Hepatocyte (in vitro differentiated cells): Measurements from ENCODE around the gene MAB21L4. TPM values are rescaled to one million over a fixed set of nuclear protein-coding genes. Genes with fewer than 3 reads are reported as not detected.

ENCODE experiments used
- DNase-seq: peaks from one replicate; pipeline ENCODE4 v3.0.0-alpha.2; 2016; ENCODE audit warnings: low spot score
- H2AFZ ChIP-seq: fragments of 200-600 bp; sonication (generic); 2 replicates; pipeline ENCODE4 v1.6.0; 2016; ENCODE audit warnings: antibody characterized with exemption, mild to moderate bottlenecking
- H3K27ac ChIP-seq: fragments of 200-600 bp; sonication (generic); 2 replicates; pipeline ENCODE4 v1.5.1; 2016; ENCODE audit warnings: mild to moderate bottlenecking
- H3K27me3 ChIP-seq: fragments of 200-600 bp; sonication (generic); 2 replicates; pipeline ENCODE4 v1.6.1; 2016
- H3K36me3 ChIP-seq: fragments of 200-600 bp; sonication (generic); replicated peaks from 2 replicates; pipeline ENCODE4 v1.5.1; 2016; ENCODE audit warnings: low read depth; ENCODE audit not compliant: insufficient read depth
- H3K4me1 ChIP-seq: fragments of 200-600 bp; sonication (generic); 2 replicates; pipeline ENCODE4 v1.5.1; 2016; ENCODE audit warnings: mild to moderate bottlenecking, moderate library complexity; ENCODE audit not compliant: insufficient read depth
- H3K4me2 ChIP-seq: fragments of 200-600 bp; sonication (generic); 2 replicates; pipeline ENCODE4 v1.6.0; 2016
- H3K4me3 ChIP-seq: fragments of 200-600 bp; sonication (generic); 2 replicates; pipeline ENCODE4 v1.5.1; 2016; ENCODE audit warnings: mild to moderate bottlenecking
- H3K79me2 ChIP-seq: fragments of 200-600 bp; sonication (generic); 2 replicates; pipeline ENCODE4 v1.6.0; 2017; ENCODE audit warnings: mild to moderate bottlenecking
- H3K9me2 ChIP-seq: fragments of 200-600 bp; sonication (generic); replicated peaks from 2 replicates; pipeline ENCODE4 v1.6.0; 2017; ENCODE audit warnings: mild to moderate bottlenecking; ENCODE audit not compliant: insufficient read depth
- H3K9me3 ChIP-seq: fragments of 200-600 bp; sonication (generic); 2 replicates; pipeline ENCODE4 v1.5.1; 2016; ENCODE audit warnings: low read depth, mild to moderate bottlenecking
- H4K20me1 ChIP-seq: fragments of 200-600 bp; sonication (generic); 2 replicates; pipeline ENCODE4 v1.6.0; 2016; ENCODE audit warnings: mild to moderate bottlenecking; ENCODE audit not compliant: insufficient read depth, poor library complexity, severe bottlenecking
- EZH2 ChIP-seq: fragments of 200-600 bp; sonication (generic); IDR thresholded peaks from 2 replicates; pipeline ENCODE4 v1.6.1; 2016; ENCODE audit warnings: antibody characterized with exemption, mild to moderate bottlenecking, borderline replicate concordance
- EZH2phosphoT487 ChIP-seq: fragments of 200-600 bp; sonication (generic); IDR thresholded peaks from one replicate; pipeline ENCODE4 v1.6.1; 2018; ENCODE audit warnings: antibody characterized with exemption, mild to moderate bottlenecking, low read depth, moderate library complexity; ENCODE audit not compliant: unreplicated experiment, severe bottlenecking
- WGBS: methylation state at CpG from one replicate; pipeline ENCODE4 v1.1.6; 2016; ENCODE audit warnings: low lambda C conversion rate; ENCODE audit errors: missing lambda C conversion rate; 5-methylcytosine and 5-hydroxymethylcytosine counted together
- polyA plus RNA-seq: library from polyadenylated mRNA; unstranded; fragments of >200 nt; fragmentation: Nextera tagmentation; extraction: Ambion mirVana; gene quantifications from 2 replicates; pipeline ENCODE4 v1.2.1, GENCODE V29; 2016
- total RNA-seq: library from RNA; depleted of rRNA; stranded (reverse); fragments of >200 nt; gene quantifications from 2 replicates; pipeline ENCODE4 v1.2.3, GENCODE V29; 2014
- TF ChIP-seq, protein P1 (sequence below): fragments of 200-600 bp; sonication (generic); IDR thresholded peaks from 2 replicates; pipeline ENCODE4 v1.5.1; 2016; ENCODE audit warnings: antibody characterized with exemption, mild to moderate bottlenecking; ENCODE audit not compliant: poor library complexity

Gene MAB21L4
- total and polyA plus RNA-seq, 2 experiments from 2014 or later = 11.5 to 34.5 TPM

DNA sequence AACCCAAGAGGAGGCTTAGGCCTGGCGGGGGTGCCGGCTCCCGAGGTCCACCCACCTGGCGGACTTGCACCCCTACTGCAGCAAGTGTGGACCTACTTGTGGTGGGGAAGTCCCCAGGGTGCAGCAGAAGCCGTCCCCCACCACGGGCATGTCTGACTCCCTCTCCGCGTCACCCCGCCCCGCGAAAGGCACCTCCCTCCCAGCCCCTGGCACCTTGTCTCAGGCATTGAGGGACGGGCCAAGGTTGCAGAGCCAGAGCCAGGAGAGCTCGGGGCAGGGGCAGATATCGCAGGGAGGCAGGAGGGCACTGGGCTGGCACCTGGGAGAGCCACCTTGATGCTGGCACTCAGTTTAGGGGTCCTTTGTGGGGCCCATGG is 29.2 kb upstream of the MAB21L4 start:
- H3K79me2 ChIP-seq = no peaks in the 10 kb centered on the region
- no peaks in the 10 kb centered on the region for H3K27me3 ChIP-seq
- DNase-seq = no peak
- H4K20me1 ChIP-seq = no peaks in the 10 kb centered on the region
- no peak overlapping the region for H3K27ac ChIP-seq
- H3K4me1 ChIP-seq = no peaks in the 10 kb centered on the region
- no peak overlapping the region for H3K4me3 ChIP-seq
- no peaks in the 10 kb centered on the region for H3K9me3 ChIP-seq
- no peaks in the 10 kb centered on the region for H3K9me2 ChIP-seq
- WGBS = 96% methylated on average over 8 of the region's 14 CpGs
- no peak for TF ChIP-seq EZH2phosphoT487
- no peak for TF ChIP-seq EZH2
- TF ChIP-seq, protein P1, sequence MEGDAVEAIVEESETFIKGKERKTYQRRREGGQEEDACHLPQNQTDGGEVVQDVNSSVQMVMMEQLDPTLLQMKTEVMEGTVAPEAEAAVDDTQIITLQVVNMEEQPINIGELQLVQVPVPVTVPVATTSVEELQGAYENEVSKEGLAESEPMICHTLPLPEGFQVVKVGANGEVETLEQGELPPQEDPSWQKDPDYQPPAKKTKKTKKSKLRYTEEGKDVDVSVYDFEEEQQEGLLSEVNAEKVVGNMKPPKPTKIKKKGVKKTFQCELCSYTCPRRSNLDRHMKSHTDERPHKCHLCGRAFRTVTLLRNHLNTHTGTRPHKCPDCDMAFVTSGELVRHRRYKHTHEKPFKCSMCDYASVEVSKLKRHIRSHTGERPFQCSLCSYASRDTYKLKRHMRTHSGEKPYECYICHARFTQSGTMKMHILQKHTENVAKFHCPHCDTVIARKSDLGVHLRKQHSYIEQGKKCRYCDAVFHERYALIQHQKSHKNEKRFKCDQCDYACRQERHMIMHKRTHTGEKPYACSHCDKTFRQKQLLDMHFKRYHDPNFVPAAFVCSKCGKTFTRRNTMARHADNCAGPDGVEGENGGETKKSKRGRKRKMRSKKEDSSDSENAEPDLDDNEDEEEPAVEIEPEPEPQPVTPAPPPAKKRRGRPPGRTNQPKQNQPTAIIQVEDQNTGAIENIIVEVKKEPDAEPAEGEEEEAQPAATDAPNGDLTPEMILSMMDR = no peak
- H3K4me2 ChIP-seq = no peak overlapping the region
- H3K36me3 ChIP-seq = no peaks in the 10 kb centered on the region
- no peak overlapping the region for H2AFZ ChIP-seq

DNA sequence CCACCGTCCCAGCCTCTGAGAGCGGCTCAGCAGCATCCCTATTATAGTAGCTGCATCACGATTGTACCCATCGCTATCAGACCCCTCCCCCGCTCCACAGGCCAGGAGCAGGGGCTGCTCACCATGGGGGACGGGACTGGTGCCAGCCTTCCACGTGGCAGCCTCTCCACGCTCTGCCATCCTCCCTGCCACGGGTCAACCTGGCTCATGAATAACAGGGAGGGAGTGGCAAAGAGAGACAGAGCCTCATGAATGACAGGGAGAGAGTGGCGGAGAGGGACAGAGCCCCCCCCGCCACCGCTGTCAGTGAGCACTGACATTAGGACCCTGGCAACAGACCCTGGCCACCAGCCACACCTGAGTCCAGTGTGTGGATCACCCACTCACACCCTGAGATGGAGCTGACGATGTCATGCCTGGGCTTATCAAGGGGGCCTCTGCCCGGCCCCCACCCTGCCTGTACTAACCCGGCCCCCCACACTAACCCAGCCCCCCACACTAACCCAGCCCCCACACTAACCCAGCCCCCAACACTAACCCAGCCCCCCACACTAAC is 27.1 kb upstream of the MAB21L4 start:
- H3K27ac ChIP-seq = no peak overlapping the region
- H3K79me2 ChIP-seq = no peaks in the 10 kb centered on the region
- no peak overlapping the region for H2AFZ ChIP-seq
- no peaks in the 10 kb centered on the region for H3K9me2 ChIP-seq
- H3K4me2 ChIP-seq = no peak overlapping the region
- H3K9me3 ChIP-seq = no peaks in the 10 kb centered on the region
- H3K27me3 ChIP-seq = no peaks in the 10 kb centered on the region
- no peaks in the 10 kb centered on the region for H3K4me1 ChIP-seq
- no peak overlapping the region for H3K4me3 ChIP-seq
- 73% methylated on average over 13 of the region's 15 CpGs for WGBS
- no peaks in the 10 kb centered on the region for H3K36me3 ChIP-seq
- no peaks in the 10 kb centered on the region for H4K20me1 ChIP-seq
- no peak for DNase-seq
- TF ChIP-seq EZH2phosphoT487 (no peak), EZH2 (no peak)
- TF ChIP-seq, protein P1 = no peak

DNA sequence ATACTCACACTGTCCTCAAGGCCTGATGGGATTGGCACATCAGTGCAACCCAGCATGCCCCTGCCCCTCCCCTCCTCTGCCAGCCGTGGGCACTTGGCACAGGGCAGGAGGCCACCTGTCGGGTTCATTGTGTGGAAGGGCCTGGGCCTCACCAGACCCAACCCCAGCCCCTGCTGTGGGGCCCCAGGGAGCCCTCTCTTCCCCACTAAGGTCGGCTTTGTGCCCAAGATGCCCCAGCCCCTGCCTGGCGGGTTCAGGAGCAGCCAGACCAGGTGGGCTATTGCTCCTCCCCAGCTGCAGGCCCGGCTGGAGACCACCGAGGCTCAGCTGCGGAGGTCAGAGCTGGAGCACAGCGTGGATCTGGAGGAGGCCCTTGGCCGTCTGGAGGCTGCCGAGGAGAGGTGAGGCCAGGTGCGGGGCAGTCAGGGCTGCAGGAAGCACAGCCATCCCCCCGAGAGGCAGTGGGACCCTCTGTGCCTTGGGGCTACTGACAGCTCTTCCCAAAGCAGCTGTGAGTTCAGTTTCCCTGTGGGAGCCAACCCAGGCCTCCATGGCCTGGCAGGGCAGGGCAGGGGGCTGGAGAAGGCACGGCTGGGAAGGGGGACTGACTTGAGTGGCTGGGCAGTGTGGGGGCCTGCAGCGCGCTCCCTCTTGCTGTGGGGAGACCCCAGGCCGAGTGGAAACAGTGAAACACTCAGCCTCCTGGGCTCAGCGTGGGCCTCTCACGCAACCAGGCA is 26.5 kb upstream of the MAB21L4 start:
- no peak overlapping the region for H2AFZ ChIP-seq

More for the DNA sequence above, 26.5 kb upstream of the MAB21L4 start:
- WGBS = 86% methylated on average over 17 of the region's 18 CpGs
- Histone ChIP-seq H3K9me3 (no peaks in the 10 kb centered on the region), H3K36me3 (no peaks in the 10 kb centered on the region), H3K9me2 (no peaks in the 10 kb centered on the region), H4K20me1 (no peaks in the 10 kb centered on the region), H3K27ac (no peak overlapping the region), H3K4me1 (peaks cover 3% of the 10 kb centered on the region), H3K79me2 (no peaks in the 10 kb centered on the region), H3K27me3 (no peaks in the 10 kb centered on the region), H3K4me2 (no peak overlapping the region), H3K4me3 (no peak overlapping the region)
- DNase-seq = no peak
- TF ChIP-seq EZH2phosphoT487 (no peak), EZH2 (no peak)
- TF ChIP-seq, protein P1 = no peak
